ENCODE results near the gene MLLT3.
"Not testable (repeated sequence)": the region's sequence is repeated elsewhere in the genome, so short reads cannot be mapped to it uniquely, and the experiment has no call there.

MLLT3 gene

DNA sequence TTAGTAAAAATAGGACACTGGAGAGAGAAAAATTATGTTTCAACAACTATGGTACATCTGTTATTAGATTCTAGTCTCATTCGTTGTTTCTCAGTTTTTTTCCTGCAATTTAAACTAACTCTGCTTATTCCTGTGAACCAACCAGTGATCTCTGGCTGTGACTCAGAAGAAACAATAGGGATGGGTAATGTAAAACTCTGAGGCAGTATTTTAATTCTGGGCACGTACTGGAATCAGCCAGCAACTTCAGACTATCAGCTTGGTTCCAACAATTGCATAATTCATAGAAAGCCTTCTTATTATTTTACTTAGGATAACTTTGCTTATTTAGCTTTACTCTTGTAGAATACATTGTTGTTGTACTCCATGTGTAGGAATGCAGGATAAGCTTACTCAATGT lies 28.8 kb downstream of the MLLT3 start:
- peak; percentile 61 for DNase-seq

DNA sequence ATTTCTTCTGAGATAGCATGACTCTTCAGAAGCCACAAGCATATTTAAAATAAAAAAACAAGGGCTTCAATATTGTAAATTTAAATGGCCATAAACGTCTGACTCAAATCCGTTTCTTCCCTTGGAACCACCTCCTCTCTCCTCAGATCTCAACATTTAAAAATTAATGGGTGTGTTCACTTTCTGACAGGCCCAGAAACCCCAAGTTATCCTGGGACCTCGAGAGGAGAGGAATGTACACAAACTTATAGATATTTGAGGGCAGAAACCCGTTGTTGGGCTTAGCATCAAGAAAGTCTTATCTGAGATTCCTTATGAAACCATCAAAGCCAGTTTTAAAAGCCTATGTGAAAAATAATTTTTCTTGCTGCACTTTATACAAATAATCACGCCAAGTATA lies 29.2 kb downstream of the MLLT3 start:
- DNase-seq: no peak

DNA sequence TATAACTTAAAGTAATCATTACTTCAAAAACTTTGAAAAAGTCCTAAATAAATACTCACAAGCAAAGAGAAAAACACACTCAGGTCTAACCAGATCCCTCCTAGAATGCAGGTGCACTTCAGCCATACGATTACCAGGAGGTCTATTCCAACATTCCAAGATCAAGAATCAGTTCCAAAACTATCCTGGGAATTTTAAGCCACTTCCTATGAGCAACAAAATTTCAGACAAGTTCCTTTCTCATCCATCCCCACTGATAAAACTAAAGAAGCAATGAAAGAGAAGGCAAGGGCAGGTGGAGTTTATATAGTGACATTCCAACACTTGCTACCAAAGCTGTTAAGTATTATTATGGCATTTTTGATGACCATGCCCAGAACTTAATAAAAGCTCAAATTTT lies 29.6 kb downstream of the MLLT3 start:
- DNase-seq: peak; percentile 70

DNA sequence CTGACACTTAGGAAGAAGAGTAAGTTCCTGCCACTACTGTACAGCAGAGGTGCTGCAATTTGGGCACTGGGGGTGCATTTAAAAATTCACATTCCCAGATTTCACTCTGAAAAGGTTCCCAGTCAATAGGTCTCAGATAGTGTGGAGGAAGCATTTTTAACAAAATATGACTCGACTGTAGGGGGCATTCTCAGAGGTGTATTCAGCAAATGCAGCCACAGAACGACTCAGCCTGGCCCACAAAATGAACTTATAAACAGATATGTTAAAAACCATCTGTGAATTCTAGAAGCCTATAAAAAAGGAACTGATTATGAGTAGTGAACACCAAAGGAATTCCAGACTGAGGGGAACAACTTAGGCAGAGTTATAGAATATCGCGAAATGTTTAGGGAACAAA lies 31.1 kb downstream of the MLLT3 start:
- DNase-seq: peak; percentile 48

DNA sequence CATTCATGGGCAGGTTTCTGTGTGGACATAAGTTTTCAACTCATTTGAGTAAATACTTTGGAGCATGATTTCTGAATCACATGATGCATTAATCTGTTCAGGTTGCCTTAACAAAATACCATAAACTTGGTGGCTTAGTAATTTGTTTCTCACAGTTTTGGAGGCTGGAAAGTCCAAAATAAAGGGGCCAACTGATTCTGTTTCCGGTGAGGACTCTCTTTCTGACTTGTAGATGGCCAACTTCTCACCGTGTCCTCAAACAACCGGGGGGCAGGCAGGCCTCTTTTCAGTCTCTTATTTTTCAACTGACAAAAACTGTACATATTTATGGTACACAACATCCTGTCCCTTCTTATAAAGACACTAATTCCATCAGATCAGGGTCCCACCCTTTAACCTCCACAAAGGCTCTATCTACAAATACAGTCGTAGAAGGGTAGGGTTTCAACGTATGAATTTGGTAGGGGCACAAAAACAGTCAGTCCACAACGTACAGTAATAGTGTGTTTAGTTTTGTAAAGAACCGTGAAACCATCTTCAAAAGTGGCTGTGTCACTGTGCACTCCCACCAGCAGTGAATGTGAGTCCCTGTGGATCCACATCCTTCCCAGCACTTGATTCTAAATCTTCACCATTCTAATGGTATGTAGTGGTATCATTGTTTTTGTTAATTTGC lies 37.2 kb downstream of the MLLT3 start:
- no peak for DNase-seq

DNA sequence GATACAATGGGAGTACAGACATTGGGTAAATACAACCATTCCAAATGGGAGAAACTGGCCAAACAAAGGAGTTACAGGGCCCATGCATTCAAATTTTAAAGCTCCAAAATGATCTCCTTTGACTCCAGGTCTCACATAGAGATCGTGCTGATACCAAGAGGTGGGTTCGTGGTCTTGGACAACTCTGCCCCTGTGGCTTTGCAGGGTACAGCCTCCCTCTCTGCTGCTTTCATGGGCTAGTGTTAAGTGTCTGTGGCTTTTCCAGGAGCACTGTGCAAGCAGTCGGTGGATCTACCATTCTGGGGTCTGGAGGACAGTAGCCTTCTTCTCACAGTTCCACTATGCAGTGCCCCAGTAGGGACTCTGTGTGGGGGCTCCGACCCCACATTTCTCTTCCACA lies 39.2 kb downstream of the MLLT3 start:
- DNase-seq: not testable (repeated sequence)

DNA sequence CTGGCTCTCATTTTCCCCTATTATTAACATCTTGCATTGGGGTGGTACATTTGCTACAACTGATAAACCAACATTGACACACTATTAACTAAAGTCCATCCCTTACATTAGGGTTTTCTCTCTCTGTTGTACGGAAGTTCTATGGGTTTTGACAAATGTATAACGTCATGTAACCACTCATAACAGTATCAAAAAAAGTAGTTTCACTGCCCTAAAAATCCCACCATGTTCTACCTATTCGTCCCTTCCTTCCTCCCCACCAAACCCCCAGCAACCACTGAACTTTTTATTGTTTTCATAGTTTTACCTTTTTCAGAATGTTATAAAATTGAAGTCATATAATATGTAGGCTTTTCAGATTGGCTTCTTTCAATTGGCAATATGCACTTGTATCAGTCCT lies 40.1 kb downstream of the MLLT3 start:
- DNase-seq: no peak

DNA sequence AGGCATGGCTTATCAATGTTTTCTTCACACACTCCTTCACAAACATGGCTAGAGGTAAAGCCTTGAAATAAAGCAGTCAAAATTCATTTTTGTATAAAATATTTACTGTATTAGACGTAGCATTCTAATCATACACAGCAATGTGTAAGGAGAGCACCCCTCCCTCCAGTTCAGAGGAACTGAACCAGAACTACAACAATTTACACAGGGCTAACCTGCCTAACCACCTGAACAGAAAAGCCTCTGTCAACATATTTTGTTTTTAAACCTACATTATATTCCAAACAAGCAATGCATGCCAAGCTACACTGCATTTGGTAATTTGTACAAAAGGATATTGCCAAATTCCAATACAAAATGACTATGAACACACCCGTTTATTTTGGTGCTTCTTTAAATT lies 41.6 kb downstream of the MLLT3 start:
- no peak for DNase-seq

DNA sequence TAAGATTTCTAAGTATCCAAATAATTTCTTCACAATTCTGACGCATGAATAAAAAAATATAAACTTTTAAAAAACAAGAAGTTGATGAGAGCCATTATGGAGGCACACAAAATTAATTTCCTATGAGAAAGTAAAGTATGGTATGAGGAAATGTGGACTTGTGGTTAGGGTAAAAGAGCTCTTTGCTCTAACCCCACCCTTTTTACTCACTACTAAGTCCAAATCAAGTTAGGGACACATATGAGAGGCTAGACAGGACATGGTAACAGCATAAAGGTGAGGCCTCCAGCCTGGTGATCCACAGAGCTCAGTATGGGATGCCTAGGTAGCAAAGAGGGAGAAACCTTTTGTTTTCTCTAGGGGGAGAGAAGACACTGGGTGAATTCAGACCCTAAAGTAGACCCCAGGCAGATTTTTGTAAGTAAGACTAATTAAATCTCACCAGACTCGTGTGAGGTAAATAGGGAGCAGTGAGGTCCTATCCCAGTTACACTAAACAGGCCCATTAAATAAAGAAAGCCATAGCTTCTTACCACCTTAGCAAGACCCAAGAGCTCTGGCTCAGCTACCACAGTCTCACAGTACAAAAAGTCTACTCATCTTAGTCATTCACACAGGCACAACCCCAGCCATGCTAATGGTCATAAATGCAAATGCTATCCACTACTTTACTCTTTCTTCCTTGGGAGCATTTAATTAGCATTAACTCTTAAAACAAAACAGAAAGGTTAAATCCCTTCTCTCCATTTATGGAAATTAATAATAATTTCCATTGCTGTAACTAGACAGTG lies 42.6 kb downstream of the MLLT3 start:
- DNase-seq: no peak

DNA sequence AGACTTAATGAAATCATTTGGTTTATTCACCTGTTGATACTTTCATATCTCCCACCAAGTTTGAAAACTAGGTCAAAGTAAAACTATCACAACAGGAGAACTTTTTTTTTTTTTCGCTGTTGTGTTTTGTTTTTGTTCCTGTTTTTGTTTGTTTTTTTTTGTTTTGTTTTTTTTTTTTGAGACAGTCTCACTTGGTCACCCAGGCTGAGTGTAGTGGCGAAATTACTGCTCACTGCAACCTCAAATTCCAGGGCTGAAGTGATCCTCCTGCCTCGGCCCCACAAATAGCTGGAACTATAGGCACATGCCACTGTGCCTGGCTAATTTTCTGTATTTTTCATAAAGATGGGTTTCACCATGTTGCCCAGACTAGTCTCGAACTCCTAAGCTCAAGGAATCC lies 49.3 kb downstream of the MLLT3 start:
- no peak for DNase-seq

DNA sequence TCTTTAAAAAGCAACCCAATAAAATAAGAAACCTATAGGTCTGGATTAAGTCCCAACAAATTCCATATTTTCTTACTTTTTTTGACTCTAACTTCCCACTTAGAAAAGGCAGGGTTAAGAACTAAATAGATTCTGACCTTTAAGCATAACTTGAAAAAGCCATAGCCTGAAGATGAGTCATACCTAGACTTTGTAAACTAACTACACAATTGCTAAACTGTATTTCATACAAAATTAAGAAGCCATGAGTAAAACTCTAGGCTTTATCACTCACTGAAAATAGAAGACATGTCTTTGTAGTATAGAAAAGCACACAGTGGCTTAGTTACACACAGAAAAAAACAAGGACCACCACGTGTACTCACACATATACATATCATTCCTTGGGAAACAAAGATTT lies 51.5 kb downstream of the MLLT3 start:
- peak; percentile 67 for DNase-seq

DNA sequence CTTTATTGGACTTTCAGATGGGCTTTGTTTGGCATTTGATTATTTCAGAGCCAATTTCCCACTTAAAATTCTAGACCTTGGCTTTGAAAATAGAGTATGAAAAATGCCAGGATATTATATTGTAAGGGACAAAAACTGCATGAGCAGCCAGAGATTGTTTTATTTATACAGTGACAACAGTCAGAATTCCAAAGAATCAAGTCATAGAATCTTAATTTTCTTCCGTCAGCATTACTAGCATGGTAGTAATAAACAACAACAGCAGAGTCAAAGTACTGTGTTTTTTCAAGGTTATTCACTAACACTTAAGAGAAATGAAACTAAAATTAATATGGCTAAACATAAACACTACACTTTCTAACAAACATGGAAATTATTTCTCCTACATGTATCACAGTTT lies 52.2 kb downstream of the MLLT3 start:
- DNase-seq: peak; percentile 59

DNA sequence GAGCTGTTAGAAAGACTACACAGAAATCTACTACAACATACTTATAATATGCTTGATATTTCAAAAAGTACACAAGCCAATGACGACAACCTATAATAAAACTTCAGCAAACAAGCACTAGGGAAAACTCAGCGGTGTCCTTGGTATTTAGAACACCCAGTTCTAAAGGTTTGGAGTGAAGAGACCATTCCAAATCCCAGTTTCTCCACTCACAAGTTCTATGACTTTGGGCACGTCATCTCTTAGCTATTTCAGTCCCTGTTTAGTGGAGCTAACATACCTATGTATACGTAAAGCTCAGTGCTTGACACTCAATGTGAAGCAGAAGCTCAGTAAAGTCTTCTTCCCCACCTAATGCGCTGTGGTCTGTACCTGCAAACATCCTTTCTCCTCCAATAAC lies 52.8 kb downstream of the MLLT3 start:
- DNase-seq: peak; percentile 25

DNA sequence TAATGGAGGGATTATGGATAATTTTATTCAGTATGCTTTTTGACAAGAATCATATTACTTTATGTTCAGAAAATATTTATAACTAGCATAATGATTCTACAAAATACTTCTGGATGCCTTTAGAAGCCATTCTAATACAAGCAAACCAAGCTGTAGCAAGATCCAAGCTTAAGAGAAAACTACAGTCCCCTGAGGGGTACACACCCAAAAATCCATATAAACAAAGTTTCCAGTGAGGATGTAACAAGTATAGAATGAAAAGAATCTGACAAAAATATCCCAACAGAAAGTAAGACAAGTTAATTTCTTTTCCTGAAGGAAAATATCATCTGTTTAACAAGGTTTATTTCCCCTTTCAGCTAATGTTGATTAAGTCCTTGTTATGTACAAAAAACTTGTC lies 53.9 kb downstream of the MLLT3 start:
- peak; percentile 28 for DNase-seq

DNA sequence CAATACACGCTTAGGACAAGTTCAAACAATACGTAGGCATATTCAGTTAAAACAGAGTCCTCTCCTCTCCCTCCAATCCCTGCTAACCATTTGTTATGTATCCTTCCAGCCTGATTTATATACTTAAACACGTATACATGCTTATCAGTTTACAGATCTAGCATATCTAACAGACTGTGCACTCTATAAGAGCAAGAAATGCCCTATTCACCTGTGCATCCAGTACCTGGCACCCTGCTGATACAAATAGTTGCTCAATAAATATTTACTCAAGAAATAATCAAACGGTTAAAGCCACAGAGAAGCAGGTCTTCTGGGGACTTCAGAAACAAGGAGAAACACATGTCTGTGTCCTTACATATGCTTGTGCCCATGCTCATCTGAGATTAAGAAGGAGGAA lies 55.9 kb downstream of the MLLT3 start:
- no peak for DNase-seq

DNA sequence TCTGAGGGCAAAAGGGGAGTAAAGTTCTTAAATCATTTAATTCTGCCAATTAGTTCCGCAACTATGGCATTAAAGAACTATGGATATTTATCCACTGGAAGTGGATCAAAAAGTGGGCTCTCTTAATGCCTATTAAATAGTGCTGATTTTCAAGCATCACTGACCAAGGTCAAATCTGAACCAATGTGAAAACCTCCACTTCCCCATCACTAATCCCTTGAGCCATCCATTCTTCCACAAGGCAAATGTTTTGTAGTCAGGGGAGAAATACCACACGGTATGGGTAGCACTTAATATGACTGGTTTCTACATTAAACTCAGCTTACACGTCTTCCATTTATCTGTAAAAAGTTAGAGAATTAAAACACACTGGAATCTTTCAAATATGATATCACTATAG lies 57.6 kb downstream of the MLLT3 start:
- no peak for DNase-seq

DNA sequence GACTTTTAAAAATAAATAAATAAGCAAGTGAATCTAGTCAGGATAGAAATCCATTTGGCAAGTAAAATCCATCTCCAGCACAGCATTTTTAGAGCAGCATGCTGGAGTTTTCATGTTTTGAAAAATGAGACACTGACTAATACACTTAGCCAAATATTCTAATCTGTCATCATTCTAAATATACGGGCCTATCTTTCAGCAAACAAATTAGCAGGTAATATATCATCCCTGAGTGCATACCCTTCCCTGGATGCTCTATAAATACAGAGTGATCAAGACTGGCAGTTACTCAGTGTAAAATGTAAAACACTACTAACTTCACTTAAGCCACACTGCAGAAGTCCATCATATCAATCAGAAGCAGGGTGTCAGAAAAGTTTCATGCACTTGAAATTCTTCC lies 58.4 kb downstream of the MLLT3 start:
- no peak for DNase-seq

DNA sequence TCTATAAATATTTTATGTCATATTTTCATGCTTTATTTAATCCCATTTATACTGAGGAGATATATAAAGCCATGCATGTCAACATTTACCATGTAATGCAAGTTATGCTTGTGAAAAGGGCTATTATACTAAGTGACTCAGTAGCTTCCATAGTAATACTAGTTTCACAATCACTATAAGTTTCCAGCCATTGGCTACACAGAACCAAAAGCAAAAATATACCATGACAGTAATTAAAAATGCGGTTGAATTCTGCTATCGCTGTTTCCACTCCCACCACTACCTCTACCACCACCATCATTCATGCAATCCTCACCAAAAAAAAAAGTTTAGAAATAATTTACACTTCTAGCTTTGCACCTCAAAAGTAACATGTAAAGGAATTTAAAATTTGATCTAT lies 60.2 kb downstream of the MLLT3 start:
- no peak for DNase-seq

DNA sequence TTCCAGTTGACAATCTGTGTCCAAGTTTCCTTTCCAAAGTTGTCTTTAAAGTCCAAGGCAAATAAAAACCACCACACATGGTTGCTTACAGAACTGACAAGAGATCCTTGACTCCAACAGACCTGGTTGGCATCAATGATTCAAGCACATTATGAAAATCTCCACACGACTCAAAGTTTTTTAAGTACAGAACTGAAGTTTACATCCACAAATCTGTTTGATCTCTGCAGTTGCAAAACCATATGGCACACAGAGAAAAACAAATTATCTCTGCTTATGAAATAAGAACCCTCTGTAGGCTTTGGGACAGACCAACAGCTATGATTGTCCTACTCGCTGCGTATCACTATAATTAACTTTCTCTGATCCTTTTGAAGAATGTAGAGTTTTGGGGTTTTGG lies 60.8 kb downstream of the MLLT3 start:
- DNase-seq: no peak

DNA sequence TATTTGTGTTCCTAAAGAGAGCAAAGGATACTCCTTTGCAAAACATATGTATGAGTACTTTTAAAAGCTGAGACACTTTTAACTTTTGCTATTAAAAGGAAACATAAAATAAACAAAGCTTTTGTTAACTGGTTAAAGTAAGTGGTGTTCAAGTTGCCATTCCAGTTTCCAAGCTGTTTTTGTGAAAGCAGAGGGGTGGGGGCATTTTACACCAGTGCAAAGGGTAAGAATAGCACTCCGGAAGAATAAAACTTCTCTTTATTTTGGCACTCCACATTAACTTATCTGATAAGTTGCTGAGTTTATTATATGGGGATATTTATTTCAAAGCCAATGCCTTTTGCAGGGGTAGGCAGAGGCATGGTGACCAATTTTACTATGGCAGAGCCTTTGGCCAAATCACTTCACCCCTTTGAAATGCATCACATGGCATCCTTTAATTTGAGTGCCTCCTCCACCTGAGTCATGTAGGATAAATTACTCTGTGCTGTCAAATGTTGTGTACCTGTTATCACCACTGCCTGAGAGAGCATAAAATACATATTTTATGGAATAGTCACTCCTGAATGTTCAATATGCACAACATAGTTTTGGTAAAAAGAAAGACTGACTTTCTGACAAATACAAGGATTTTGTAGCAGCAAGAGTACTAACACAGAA lies 62.9 kb downstream of the MLLT3 start:
- no peak for DNase-seq

DNA sequence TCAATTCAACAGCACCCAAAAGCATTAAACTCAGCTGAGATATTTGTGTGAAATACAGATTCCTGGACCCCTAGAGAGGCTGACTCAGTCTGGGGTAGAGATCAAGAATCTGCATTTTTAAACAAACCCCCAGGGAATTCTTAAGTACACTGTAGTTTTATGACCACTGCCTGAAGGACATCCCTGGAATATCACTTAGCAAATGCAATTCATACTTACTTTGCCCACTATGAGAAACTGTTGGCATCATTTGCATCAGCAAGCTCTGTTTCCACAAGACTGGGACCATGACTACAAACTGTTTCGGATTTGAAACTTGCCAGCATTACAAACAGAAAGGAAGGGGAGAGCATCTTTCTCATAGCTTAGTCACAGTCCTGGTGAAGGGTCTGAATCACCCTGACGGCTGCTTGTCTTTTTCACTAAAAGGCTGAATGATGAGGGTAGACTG lies 63.7 kb downstream of the MLLT3 start:
- peak; percentile 87 for DNase-seq

DNA sequence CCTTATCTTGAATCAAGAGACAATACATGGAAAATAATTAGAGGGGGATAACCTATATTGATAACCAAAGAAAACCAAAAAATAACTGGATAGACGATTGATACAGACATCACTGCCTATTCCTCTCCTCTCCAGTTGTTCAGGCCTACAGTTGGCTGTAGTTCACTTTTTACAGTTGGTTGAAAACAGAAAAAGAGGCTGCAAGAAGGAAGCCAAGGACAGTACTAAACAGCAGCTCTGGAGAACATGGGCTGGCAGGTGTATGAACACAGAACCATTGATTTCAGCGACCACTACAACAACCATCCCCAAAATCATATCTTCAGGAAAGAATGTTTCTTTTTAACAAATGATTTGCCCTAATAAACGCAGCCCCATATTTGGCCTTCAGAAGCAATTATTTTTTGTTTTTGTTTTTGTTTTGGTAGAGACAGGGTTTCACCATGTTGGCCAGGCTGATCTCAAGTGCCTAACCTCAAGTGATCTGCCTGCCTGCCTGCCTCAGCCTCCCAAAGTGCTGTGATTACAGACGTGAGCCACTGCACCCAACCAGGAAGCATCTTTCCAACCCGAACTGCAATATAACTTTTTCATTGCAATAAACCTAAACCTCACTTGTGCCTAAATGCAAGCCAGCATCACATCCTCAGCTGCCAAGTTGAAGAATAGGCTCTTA lies 64.3 kb downstream of the MLLT3 start:
- DNase-seq: no peak

DNA sequence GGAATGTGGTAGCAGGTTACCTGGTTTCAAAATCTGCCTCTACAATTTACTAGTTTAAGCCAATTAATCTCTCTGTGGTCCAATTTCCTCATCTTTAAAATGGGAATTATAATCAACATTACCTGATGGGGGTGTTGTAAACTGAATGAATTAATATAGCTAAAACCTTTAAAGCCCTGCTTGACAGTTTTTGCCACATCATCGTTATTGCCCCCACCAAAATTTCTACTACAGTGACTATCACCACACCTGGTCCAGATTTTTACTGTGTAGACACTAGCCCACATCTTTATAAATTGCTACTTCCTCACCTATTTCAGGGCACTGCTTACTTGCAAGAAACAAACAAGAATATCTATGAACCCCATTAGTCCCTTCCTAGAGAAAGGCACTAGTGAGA lies 65.0 kb downstream of the MLLT3 start:
- DNase-seq: no peak

All from EL (cell line).